Gastrocnemius medialis (tissue), 4 donors: Measurements from ENCODE around the gene COX8C.

Source experiments
- CTCF ChIP-seq, 5 experiments: fragments of 450-650 bp in 3 of 5; fragments of 200-600 bp in 2 of 5; sonication (generic) in 2 of 5; IDR thresholded peaks in 4 of 5; conservative IDR thresholded peaks in 1 of 5; 1 replicate in 4 of 5; 2 replicates in 1 of 5; pipeline ENCODE4 v1.5.1; 2016 to 2019; ENCODE audit warnings: antibody characterized with exemption in 5 of 5, mild to moderate bottlenecking in 3 of 5, moderate library complexity in 3 of 5
- POLR2A ChIP-seq, 2 donors: fragments of 450-650 bp; IDR thresholded peaks; one replicate each; pipeline ENCODE4 v1.6.1; 2017; ENCODE audit warnings: antibody characterized with exemption in 2 of 2, mild to moderate bottlenecking in 2 of 2, moderate library complexity in 2 of 2

- TF ChIP-seq POLR2A (IDR thresholded peaks at IDR 0.05) (no peak), CTCF (IDR thresholded peaks at IDR 0.05 in 4 of 5, conservative IDR thresholded peaks at IDR 0.05 in 1 of 5) (no peak)
Observed at GRCh38 chr14:93305725-93306418, 41.1 kb upstream of the COX8C start.
